Esophagus muscularis mucosa (tissue), 3 donors: Measurements from ENCODE around the gene CDRT4.

Experiments
- POLR2A ChIP-seq: fragments of 450-650 bp; IDR thresholded peaks from one replicate; pipeline ENCODE4 v1.6.1; 2017; ENCODE audit warnings: antibody characterized with exemption, moderate library complexity, mild to moderate bottlenecking, low read depth
- TF ChIP-seq, protein P1 (sequence below), 3 experiments: fragments of 200-600 bp in 2 of 3; fragments of 450-650 bp in 1 of 3; sonication (generic) in 2 of 3; IDR thresholded peaks; one replicate each; pipeline ENCODE4 v1.5.1; 2017 to 2019; ENCODE audit warnings: antibody characterized with exemption in 3 of 3, mild to moderate bottlenecking in 2 of 3, moderate library complexity in 1 of 3

GRCh38 chr17:15454346-15454745 is 13.1 kb downstream of the CDRT4 start:
- TF ChIP-seq, protein P1, sequence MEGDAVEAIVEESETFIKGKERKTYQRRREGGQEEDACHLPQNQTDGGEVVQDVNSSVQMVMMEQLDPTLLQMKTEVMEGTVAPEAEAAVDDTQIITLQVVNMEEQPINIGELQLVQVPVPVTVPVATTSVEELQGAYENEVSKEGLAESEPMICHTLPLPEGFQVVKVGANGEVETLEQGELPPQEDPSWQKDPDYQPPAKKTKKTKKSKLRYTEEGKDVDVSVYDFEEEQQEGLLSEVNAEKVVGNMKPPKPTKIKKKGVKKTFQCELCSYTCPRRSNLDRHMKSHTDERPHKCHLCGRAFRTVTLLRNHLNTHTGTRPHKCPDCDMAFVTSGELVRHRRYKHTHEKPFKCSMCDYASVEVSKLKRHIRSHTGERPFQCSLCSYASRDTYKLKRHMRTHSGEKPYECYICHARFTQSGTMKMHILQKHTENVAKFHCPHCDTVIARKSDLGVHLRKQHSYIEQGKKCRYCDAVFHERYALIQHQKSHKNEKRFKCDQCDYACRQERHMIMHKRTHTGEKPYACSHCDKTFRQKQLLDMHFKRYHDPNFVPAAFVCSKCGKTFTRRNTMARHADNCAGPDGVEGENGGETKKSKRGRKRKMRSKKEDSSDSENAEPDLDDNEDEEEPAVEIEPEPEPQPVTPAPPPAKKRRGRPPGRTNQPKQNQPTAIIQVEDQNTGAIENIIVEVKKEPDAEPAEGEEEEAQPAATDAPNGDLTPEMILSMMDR (IDR thresholded peaks at IDR 0.05), result no peak
- TF ChIP-seq POLR2A, result no peak
